Measurements from ENCODE around the gene RASGRF1.

The RASGRF1 gene

GRCh38 chr15:78983146-78983918, 107.2 kb downstream of the RASGRF1 start:
- no peak for DNase-seq

- DNase-seq = no peak
Observed at GRCh38 chr15:78982736-78983135, 107.8 kb downstream of the RASGRF1 start.

GRCh38 chr15:78981532-78982313, 108.9 kb downstream of the RASGRF1 start:
- no peak for DNase-seq

DNA sequence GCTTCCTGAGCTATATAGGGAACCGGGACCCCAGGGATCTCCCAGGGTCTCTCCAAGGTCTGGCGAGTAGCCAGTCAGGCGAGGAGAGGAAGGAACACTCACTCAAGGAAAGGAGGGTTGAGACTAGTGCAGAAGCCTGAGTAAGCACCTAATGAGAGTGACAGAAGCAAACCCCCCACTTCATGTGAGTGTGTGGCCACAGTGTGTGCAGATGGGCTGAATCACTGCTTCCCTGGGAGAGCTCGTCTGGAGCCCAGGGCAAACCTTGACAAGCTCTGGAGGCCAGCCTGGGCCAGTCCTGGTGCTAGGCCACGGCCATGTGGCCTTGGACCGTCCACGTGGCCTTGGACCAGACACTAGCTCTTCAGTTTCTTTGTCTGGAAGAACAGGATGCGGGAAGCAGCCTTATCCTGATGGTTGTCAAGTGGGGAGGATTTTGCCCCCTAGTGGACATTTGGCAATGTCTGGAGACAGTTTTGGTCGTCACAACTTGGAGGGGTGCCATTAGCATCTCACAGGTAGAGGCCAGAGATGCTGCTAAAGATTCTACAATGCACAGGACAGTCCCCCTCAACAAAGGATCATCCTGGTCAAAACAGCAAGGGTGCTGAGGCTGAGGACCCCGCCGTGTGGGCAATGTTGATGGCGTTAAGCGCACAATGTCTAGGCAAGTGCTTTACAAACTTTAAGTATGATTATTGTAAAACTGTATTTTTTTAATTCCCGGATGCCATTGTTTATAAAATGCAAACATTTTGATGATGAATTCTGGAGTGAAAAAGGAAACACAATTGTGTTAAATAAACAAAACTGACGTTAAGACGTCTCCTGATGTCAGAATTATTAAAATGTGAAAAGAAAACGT, 110.9 kb downstream of the RASGRF1 start:
- peak in 1 of 2 experiments; percentile 48 for DNase-seq

DNA sequence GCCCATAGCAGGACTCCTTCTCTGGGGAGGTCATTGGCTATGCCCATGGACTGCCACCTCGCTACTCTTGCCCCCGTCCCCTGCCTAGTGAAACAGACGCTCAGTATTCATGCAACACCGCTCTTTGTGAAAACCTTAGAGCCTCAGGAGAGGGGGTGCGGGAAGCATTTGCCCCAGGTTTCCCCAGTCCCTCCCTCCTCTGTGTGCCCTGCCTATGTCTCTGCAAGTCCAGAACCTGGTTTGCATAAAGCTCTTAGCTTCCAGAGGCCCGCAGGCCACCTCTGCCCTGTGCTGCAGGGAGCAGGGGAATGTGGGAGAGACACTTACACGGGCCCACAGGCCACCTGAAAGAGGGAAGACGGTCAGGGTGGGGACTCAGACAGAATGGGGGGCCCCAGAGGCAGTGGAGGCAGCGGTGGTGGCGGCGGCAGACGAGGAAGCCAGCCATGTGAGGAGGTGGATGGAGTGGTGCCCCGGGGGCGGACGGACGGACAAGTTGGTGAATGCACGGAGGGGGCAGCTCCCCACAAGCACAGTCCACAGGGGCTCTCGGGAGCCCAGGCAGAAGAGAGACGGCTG, 111.9 kb downstream of the RASGRF1 start:
- DNase-seq = no peak

GRCh38 chr15:78977591-78978347, 112.8 kb downstream of the RASGRF1 start:
- no peak for DNase-seq

DNA sequence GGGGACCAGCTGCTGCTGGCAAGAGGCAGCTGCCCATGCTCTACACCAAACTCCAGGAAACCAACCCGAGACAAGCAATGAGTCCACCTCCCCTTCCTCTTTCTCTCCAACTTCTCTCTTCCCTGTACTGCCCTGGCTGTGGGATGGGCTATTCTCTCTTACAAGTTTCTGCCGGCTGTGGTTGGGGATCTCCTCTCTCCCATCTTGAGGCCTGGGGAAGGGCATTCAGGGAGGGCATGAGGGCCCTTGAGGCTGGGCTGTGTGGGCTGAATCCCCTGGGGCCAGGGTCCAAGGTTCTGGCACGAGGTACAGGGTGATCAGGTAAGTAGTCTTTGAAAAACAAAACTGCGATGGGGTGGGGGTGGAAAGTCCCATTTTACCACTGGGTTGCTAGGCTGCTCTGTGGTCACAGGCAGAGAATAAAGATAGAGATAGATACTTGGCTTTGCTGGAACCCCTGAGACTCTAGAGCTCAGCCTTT, 113.4 kb downstream of the RASGRF1 start:
- no peak for DNase-seq

DNA sequence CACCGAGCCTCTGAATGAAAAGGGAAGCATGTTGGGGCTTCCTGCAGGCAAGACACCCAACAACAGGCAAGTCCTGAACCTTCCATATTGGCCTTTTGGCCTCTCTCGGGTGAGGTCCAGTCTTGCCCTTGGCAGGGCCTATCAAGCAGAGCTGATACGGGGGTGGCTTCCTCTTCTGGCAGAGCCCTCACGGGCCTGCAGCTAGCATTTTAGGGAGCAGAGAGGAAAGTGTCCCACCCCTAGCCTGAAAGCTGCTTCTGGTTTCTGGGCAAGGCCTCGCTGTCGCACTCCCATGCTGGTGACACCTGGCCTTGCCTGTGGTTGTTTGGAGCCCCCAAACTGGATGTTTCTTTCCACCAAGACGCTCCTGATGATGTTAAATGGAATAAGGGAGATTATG, 113.9 kb downstream of the RASGRF1 start:
- no peak for DNase-seq

GRCh38 chr15:78974272-78974918, 116.2 kb downstream of the RASGRF1 start:
- no peak for DNase-seq

GRCh38 chr15:78969687-78970349, 120.8 kb downstream of the RASGRF1 start:
- DNase-seq = no peak

- DNase-seq = no peak
Observed at GRCh38 chr15:78968539-78969271, 121.9 kb downstream of the RASGRF1 start.

GRCh38 chr15:78968114-78968513, 122.5 kb downstream of the RASGRF1 start:
- DNase-seq = no peak

GRCh38 chr15:78960308-78960707, 130.3 kb downstream of the RASGRF1 start:
- no peak for DNase-seq

- no peak for DNase-seq
Observed at GRCh38 chr15:78959360-78959759, 131.2 kb downstream of the RASGRF1 start.

GRCh38 chr15:78957416-78958093, 133.0 kb downstream of the RASGRF1 start:
- no peak for DNase-seq

DNA sequence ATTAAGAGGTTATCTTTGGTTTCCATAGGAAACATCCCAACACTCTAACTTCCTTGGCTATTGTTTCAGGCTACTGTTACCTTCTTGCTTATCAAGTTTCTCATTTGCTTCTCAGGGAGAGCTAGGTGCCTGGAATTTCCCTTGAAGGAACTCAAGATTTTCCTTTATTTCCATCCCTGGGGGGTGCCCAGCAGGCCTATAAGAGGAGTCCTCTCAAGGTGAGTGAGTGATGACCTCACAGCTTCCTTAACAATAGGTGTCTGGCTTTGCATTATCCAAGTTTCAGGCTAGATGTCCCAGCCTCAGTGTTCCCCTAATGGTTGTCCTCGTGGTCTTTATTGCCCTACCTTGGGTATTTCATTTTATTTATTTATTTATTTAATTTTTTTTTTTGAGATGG, 133.6 kb downstream of the RASGRF1 start:
- DNase-seq = no peak

DNA sequence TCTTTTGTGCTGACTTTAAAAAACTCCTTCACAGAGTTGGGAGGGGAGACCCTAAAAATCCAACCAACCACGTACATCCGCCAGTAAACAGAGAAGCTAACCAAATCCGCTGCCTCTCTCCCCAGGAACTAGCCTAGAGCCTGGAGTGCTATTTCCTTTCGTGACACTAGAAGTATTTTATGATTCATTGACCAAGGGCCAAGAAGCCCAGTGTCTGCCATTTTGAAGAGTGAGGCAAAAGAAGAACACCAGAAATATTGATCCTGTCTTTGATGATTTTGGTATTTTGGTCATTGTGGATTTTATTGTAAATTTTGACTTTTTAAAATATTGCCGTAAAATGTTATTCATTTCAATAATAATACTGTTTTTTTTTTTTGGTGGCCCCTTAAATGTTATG, 135.2 kb downstream of the RASGRF1 start:
- no peak for DNase-seq

DNA sequence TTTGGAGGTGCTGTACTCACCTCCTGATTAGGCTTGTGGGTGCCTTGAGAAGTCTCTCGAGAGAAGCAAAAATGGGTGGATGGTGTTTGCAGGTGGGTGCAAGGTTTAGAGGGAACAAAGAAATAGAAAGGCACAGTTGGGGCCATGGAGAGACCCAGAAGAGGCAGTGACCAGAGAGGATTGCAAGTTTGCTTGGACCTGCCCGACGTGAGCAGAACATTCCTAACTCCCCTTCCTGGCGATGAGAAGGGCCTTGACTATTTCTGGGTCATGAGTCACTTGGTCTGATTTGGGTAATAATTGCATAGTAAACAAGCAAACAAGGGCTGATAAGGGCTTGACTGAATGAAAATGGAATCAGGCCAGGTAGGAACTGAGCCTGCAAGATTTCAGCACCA, 138.7 kb downstream of the RASGRF1 start:
- no peak for DNase-seq
